Prostate gland (tissue), 2 donors: ENCODE results near the gene FGD5. TPM values are rescaled to one million over a fixed set of nuclear protein-coding genes. Genes with fewer than 3 reads are reported as not detected.

Source experiments
- DNase-seq: peaks from one replicate; pipeline ENCODE4 v3.0.0-alpha.2; 2019; ENCODE audit warnings: low spot score
- H3K27ac ChIP-seq, 2 donors: fragments of 200-600 bp; sonication (generic); 2 replicates each; pipeline ENCODE4 v1.5.1; 2017 to 2019
- H3K27me3 ChIP-seq: fragments of 200-600 bp; sonication (generic); replicated peaks from 2 replicates; pipeline ENCODE4 v1.5.1; 2019; ENCODE audit not compliant: insufficient read depth
- H3K36me3 ChIP-seq, 2 donors: fragments of 200-600 bp; sonication (generic); 1 replicate in 1 of 2; 2 replicates in 1 of 2; pipeline versions ENCODE4 v1.5.1 to v1.8.1; 2017 to 2019
- H3K4me1 ChIP-seq: fragments of 200-600 bp; sonication (generic); replicated peaks from 2 replicates; pipeline ENCODE4 v1.5.1; 2019
- H3K4me3 ChIP-seq, 2 donors: fragments of 200-600 bp; sonication (generic); 2 replicates each; pipeline ENCODE4 v1.5.1; 2017 to 2019
- H3K9me3 ChIP-seq: fragments of 200-600 bp; sonication (generic); 2 replicates; pipeline ENCODE4 v1.5.1; 2017
- POLR2A ChIP-seq: fragments of 450-650 bp; IDR thresholded peaks from one replicate; pipeline ENCODE4 v1.6.1; 2016; ENCODE audit warnings: antibody characterized with exemption, mild to moderate bottlenecking
- POLR2AphosphoS5 ChIP-seq: sonication (generic); formaldehyde crosslinking; IDR thresholded peaks from one replicate; pipeline ENCODE4 v1.6.1; 2017; ENCODE audit warnings: antibody characterized with exemption
- WGBS: methylation state at CpG from one replicate; pipeline ENCODE4 v1.1.5; 2018; 5-methylcytosine and 5-hydroxymethylcytosine counted together
- intact Hi-C: fragments of 100-400 bp; cut with DNase I; formaldehyde crosslinking; loops from one replicate; pipeline ENCODE4 v1.14.2; 2022
- total RNA-seq, 2 donors: library from RNA; depleted of rRNA; stranded (reverse); fragments of >200 nt; gene quantifications; one replicate each; pipeline ENCODE4 v1.1.0, GENCODE V29; 2016
- TF ChIP-seq, protein P1 (sequence below), 4 experiments: fragments of 200-600 bp in 2 of 4; fragments of 450-650 bp in 2 of 4; sonication (generic) in 2 of 4; IDR thresholded peaks; 1 replicate in 3 of 4; 2 replicates in 1 of 4; pipeline ENCODE4 v1.5.1; 2016 to 2019; ENCODE audit warnings: antibody characterized with exemption in 4 of 4, mild to moderate bottlenecking in 2 of 4, moderate library complexity in 2 of 4

FGD5 gene
- total RNA-seq, 2 donors from 2014 or later, result 4.5 to 15.8 TPM

DNA sequence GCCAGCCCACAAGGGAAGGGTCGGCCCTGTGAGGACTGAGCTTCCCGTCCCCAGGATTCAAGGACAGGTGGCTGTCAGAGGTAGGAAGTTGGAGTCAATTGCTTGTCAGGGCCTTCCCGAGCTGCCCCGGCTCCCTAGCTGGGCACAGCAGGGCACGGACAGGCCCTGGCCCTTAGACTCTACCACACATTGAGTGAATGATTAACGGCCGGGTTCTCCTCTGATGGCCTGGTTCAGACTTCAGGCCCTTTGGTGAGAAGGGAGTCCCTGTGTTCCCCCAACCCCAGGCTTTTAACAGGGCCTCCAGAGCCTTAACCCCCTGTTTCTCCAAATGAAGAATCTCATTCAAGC lies 16.4 kb upstream of the FGD5 start:
- TF ChIP-seq POLR2AphosphoS5, result no peak
- TF ChIP-seq POLR2A, result no peak
- TF ChIP-seq, protein P1, sequence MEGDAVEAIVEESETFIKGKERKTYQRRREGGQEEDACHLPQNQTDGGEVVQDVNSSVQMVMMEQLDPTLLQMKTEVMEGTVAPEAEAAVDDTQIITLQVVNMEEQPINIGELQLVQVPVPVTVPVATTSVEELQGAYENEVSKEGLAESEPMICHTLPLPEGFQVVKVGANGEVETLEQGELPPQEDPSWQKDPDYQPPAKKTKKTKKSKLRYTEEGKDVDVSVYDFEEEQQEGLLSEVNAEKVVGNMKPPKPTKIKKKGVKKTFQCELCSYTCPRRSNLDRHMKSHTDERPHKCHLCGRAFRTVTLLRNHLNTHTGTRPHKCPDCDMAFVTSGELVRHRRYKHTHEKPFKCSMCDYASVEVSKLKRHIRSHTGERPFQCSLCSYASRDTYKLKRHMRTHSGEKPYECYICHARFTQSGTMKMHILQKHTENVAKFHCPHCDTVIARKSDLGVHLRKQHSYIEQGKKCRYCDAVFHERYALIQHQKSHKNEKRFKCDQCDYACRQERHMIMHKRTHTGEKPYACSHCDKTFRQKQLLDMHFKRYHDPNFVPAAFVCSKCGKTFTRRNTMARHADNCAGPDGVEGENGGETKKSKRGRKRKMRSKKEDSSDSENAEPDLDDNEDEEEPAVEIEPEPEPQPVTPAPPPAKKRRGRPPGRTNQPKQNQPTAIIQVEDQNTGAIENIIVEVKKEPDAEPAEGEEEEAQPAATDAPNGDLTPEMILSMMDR (IDR thresholded peaks at IDR 0.05), result no peak
- no peaks in the 10 kb centered on the region for H3K36me3 ChIP-seq
- H3K27ac ChIP-seq, result no peak overlapping the region
- H3K4me1 ChIP-seq, result no peaks in the 10 kb centered on the region
- H3K9me3 ChIP-seq, result no peaks in the 10 kb centered on the region
- H3K4me3 ChIP-seq, result no peak overlapping the region
- intact Hi-C loops, result no loop called here
- H3K27me3 ChIP-seq, result no peaks in the 10 kb centered on the region
- DNase-seq, result no peak
- 91% methylated on average over 7 of the region's 7 CpGs for WGBS

DNA sequence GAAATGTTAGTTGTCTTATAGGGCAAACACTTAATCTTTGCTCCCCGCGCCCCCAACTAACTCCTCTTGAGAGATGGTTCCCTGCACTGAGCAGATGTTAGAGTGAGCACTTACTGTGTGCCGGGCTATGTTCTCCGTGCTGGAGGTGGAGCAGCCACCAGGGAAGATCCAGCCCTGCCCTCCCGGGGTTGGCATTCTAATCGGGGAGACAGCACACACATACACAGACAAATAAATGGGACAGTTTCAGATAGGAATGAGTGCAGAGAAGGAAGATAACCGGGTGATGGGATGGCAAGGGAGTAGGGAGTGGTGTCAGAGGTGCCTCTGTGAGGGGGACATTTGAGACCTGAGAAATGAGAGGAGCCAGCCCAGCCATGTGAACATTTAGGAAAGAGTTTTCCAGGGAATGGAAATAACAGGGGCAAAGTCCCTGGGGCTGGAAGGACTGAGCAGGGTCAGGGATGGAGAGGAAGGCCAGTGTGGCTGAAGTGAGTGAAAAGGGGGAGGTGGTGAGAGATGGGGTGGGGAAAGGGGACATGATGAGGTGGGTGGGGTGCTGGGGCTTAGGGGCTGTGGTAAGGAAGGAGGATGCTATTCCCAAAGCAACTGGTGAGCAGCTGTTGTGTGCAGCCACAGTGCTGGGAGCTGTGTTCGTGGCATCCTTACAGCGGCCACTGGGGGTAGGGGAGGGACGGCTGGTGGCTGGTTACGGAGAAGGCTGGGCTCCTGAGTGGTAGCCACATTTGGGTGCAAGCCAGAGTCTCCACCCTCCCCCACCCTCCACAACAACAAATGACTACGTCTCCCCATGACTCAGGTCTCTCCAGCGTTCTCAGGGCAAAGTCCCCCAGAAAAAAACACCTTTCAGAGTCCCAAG lies 15.4 kb upstream of the FGD5 start:
- no peaks in the 10 kb centered on the region for H3K27me3 ChIP-seq
- intact Hi-C loops, result no loop called here
- H3K36me3 ChIP-seq, result no peaks in the 10 kb centered on the region
- H3K27ac ChIP-seq, result no peak overlapping the region
- H3K9me3 ChIP-seq, result no peaks in the 10 kb centered on the region
- DNase-seq, result no peak
- 68% methylated on average over 13 of the region's 13 CpGs for WGBS
- TF ChIP-seq POLR2A, result no peak
- TF ChIP-seq, protein P1 (IDR thresholded peaks at IDR 0.05), result no peak
- TF ChIP-seq POLR2AphosphoS5, result no peak
- H3K4me1 ChIP-seq, result no peaks in the 10 kb centered on the region
- no peak overlapping the region for H3K4me3 ChIP-seq

DNA sequence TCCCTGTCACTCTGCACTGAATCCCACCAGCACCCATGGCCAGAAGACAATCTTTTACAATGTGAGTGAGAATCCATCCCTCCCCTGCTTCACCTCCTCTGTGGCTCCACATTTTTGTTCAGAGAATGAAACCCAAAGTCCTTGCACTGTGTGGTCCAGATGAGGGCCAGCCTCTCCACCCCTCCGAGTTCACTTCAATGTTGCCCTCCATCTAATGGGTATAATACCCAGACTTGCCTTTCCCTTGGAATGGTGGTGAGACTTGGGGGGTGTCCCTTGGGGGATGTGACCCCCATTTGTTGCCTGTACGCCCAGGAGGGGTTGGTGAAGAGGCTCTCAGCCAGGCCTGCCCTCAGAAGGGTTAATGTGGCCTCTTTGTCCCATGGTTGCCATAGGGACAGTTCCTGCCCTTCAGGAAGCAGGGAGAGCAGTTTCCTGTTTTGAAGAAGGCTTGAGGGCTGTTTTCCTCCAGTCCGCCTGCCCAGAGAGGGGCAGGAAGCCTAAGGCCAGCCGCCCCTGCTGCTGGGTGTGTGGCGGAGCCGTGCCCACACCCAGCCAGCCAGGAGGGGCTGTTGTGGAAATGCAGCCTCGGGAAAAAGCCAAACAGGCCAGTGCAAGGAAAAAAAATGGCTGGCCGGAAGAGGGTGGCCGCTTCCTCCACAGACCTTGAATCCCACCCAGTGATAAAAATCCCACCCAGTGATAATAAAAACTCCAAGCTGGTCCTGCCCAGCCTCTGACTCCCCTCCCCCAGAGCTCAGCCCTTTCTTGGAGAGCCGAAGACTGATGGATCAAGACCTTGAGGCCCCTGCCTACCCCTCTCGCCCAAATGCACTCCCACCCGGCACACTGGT lies 14.6 kb upstream of the FGD5 start:
- H3K9me3 ChIP-seq, result no peaks in the 10 kb centered on the region
- 75% methylated on average over 12 of the region's 12 CpGs for WGBS
- DNase-seq, result no peak

DNA sequence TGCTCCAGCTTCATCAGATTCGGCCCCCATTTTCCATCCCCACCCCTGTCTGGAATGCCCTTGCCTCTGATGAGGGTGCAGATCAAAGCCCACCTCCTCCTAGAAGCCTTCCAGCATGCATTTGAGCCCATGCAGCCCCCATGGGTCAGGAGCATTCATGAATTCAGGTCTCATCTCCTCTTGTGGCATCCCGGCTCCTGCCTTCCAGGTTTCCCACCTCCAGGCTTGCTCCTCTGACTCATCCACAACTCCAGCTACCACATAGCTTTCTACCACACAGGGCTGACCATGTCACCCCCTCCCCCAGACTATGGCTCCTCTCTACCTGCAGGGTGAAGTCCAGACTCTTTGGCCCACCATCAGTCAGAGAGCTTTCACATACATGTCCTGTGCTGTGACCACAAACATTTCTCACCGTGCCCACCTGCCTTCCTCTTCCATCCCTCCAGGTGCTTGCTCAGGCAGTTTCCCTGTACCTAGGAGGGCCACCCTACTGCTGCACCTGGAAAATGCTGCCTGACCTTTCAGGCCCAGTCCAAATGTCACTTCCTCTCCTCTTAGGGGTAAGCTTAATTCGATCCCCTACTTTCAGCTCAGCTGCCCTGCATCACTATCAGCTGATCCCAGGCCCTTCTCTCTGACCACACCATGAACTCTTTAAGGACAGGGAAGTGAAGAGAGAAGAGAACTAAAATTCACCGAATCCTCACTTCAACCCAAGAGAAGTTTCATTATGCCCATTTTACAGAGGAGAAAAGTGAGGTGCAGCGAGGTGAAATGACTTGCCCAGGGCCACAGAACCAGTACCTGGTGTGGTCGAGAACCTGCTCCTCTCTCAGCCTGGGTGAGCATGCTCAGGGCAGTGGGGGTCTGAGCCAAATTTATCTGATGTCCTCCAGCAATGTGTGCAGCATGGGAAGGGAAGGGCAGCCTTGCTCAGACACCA lies 13.7 kb upstream of the FGD5 start:
- H3K36me3 ChIP-seq, result no peaks in the 10 kb centered on the region
- H3K4me1 ChIP-seq, result no peaks in the 10 kb centered on the region
- H3K27me3 ChIP-seq, result no peaks in the 10 kb centered on the region
- WGBS, result 76% methylated on average over 7 of the region's 7 CpGs
- DNase-seq, result no peak
- intact Hi-C loops, result no loop called here
- no peak overlapping the region for H3K27ac ChIP-seq
- TF ChIP-seq POLR2AphosphoS5 (no peak), POLR2A (no peak)
- TF ChIP-seq, protein P1 (IDR thresholded peaks at IDR 0.05), result no peak
- no peaks in the 10 kb centered on the region for H3K9me3 ChIP-seq
- H3K4me3 ChIP-seq, result no peak overlapping the region

More for the DNA sequence above, 14.6 kb upstream of the FGD5 start:
- intact Hi-C loops, result no loop called here
- no peak overlapping the region for H3K4me3 ChIP-seq
- H3K27me3 ChIP-seq, result no peaks in the 10 kb centered on the region
- TF ChIP-seq POLR2A (no peak), POLR2AphosphoS5 (no peak)
- TF ChIP-seq, protein P1 (IDR thresholded peaks at IDR 0.05), result no peak
- H3K27ac ChIP-seq, result no peak overlapping the region
- H3K4me1 ChIP-seq, result no peaks in the 10 kb centered on the region
- no peaks in the 10 kb centered on the region for H3K36me3 ChIP-seq
